PFSK-1 (cell line): Measurements from ENCODE around the gene MYNN.

Source experiments
- FOXP2 ChIP-seq: optimal IDR thresholded peaks from 2 replicates; pipeline ENCODE3; 2011; ENCODE audit warnings: borderline replicate concordance, control low read depth, inconsistent platforms; ENCODE audit not compliant: insufficient read depth; ENCODE audit errors: extremely low read length, extremely low read depth
- POLR2AphosphoS5 ChIP-seq: IDR thresholded peaks from 2 replicates; pipeline ENCODE4 v1.6.1; 2012; ENCODE audit warnings: low read depth, mild to moderate bottlenecking, control low read depth, low read length, moderate library complexity
- REST ChIP-seq, 2 experiments: IDR thresholded peaks; 2 replicates each; pipeline versions ENCODE4 v1.6.1 to v1.8.0; 2011 to 2012; ENCODE audit warnings: low read depth in 2 of 2, low read length in 2 of 2, control low read depth in 1 of 2, inconsistent platforms in 1 of 2, mild to moderate bottlenecking in 1 of 2, moderate library complexity in 1 of 2; ENCODE audit not compliant: insufficient read depth in 1 of 2
- SIN3A ChIP-seq: IDR thresholded peaks from 2 replicates; pipeline ENCODE4 v1.6.1; 2012; ENCODE audit warnings: mild to moderate bottlenecking, low read length, moderate library complexity, borderline replicate concordance; ENCODE audit not compliant: insufficient read depth
- TAF1 ChIP-seq: IDR thresholded peaks from 2 replicates; pipeline ENCODE4 v1.6.1; 2012; ENCODE audit warnings: low read length, control low read depth, borderline replicate concordance; ENCODE audit not compliant: insufficient read depth

- TF ChIP-seq POLR2AphosphoS5: no peak
- TF ChIP-seq TAF1: no peak
- TF ChIP-seq REST (IDR thresholded peaks at IDR 0.05; ENCODE audit: insufficient read depth in 1 of 2, low read depth in 2 of 2, low read length in 2 of 2): no peak
- no peak for TF ChIP-seq SIN3A
- TF ChIP-seq FOXP2: no peak
These were observed 7.5 kb downstream of the MYNN start for GRCh38 chr3:169780742-169781141.
